Measurements from ENCODE around the gene DIS3.

GRCh38 chr13:72798817-72799216 is 17.1 kb upstream of the DIS3 start:
- TF ChIP-seq ZFP3 (CRISPR knock-in tag; IDR thresholded peaks at IDR 0.05) (no peak), ZFP30 (CRISPR knock-in tag; IDR thresholded peaks at IDR 0.05) (no peak), ZC3H10 (CRISPR knock-in tag; IDR thresholded peaks at IDR 0.05) (no peak), ZNF8 (CRISPR knock-in tag; IDR thresholded peaks at IDR 0.05) (no peak), ZNF70 (CRISPR knock-in tag; IDR thresholded peaks at IDR 0.05) (no peak), TCF4 (CRISPR knock-in tag; IDR thresholded peaks at IDR 0.05; ENCODE audit: borderline replicate concordance) (no peak), PATZ1 (CRISPR knock-in tag; IDR thresholded peaks at IDR 0.05; ENCODE audit: borderline replicate concordance) (no peak)

All from SK-N-SH treated with all-trans-retinoic acid at 6 μM for 48 hours (cell line).